Measurements from ENCODE around the gene MAPK6. TPM values are rescaled to one million over a fixed set of nuclear protein-coding genes. Genes with fewer than 3 reads are reported as not detected.
"Not testable (repeated sequence)": the region's sequence is repeated elsewhere in the genome, so short reads cannot be mapped to it uniquely, and the experiment has no call there.

MAPK6 gene
- total and polyA plus RNA-seq, 2 donors (not counting 1 experiment from before 2014, with no cell fraction given), result 3.2 to 17.9 TPM

GRCh38 chr15:52046552-52046951 is 27.5 kb downstream of the MAPK6 start:
- Mint-ChIP-seq H3K4me1 (peaks cover 23% of the 10 kb centered on the region), H3K4me3 (peak overlapping the region; percentile 79), H3K27ac (peak overlapping the region; percentile 33)
- H3K36me3 ChIP-seq (replicated peaks in 1 of 2; ENCODE audit: control extremely low read depth in 1 of 2, control insufficient read depth in 1 of 2, extremely low read depth in 1 of 2, insufficient read depth in 2 of 2, low read length in 1 of 2), result peaks cover 0 to 11% of the 10 kb centered on the region in 2 experiments
- not testable (repeated sequence) for H3K4me2 ChIP-seq (replicated peaks; ENCODE audit: low read depth, low read length, poor library complexity, severe bottlenecking); H2AFZ ChIP-seq (ENCODE audit: insufficient read depth, low read depth, low read length, poor library complexity, severe bottlenecking); H3K9ac ChIP-seq (ENCODE audit: low read length); H4K20me1 ChIP-seq (ENCODE audit: control insufficient read depth, insufficient read depth, low read length, poor library complexity, severe bottlenecking); DNase-seq; H3K9me3 Mint-ChIP-seq (ENCODE audit: insufficient read depth); H3K4me3 ChIP-seq (ENCODE audit: control extremely low read depth in 1 of 5, extremely low read depth in 1 of 5, insufficient read depth in 1 of 5, low read depth in 2 of 5, low read length in 4 of 5); H3K27me3 Mint-ChIP-seq; ATAC-seq (ENCODE audit: low read depth); H3K27me3 ChIP-seq (replicated peaks in 1 of 4; ENCODE audit: control extremely low read depth in 1 of 4, control insufficient read depth in 3 of 4, insufficient read depth in 4 of 4, low read length in 3 of 4); H3K9me3 ChIP-seq (ENCODE audit: control extremely low read depth in 1 of 3, control insufficient read depth in 2 of 3, insufficient read depth in 1 of 3, low read length in 2 of 3)
- WGBS (ENCODE audit: insufficient coverage), result no CpG with 5 or more reads among the region's 5 CpGs
- CTCF ChIA-PET, result interaction anchor here (1.6 to 2.9 kb wide), 2 partner anchors 23 to 33 kb away, joined by 4 to 8 read pairs; no protein-coding TSS in a partner anchor
- POLR2A ChIA-PET, result interaction anchor here (0.6 kb wide), 1 partner anchor 9 kb away, joined by 5 read pairs; no protein-coding TSS in a partner anchor
- peak overlapping the region; percentile 59 to 73 for H3K27ac ChIP-seq (ENCODE audit: low read length in 2 of 2)
- H3K79me2 ChIP-seq (ENCODE audit: control insufficient read depth, insufficient read depth, low read length), result peaks cover 46% of the 10 kb centered on the region
- intact Hi-C loops (cut with micrococcal nuclease), result loop anchor here (1.0 to 5.0 kb wide), 2 partner anchors 39 to 64 kb away; no protein-coding TSS in a partner anchor
- H3K4me1 ChIP-seq (ENCODE audit: control insufficient read depth in 2 of 2, insufficient read depth in 2 of 2, low read length in 2 of 2), result peaks cover 5 to 16% of the 10 kb centered on the region in 2 donors

GRCh38 chr15:52050416-52050815 is 31.4 kb downstream of the MAPK6 start:
- Histone ChIP-seq H3K36me3 (replicated peaks in 1 of 2; ENCODE audit: control extremely low read depth in 1 of 2, control insufficient read depth in 1 of 2, extremely low read depth in 1 of 2, insufficient read depth in 2 of 2, low read length in 1 of 2) (peaks cover 2 to 19% of the 10 kb centered on the region in 2 experiments), H3K4me2 (replicated peaks; ENCODE audit: low read depth, low read length, poor library complexity, severe bottlenecking) (no peak overlapping the region)
- CTCF ChIA-PET, result no interaction called here

More at GRCh38 chr15:52050416-52050815, 31.4 kb downstream of the MAPK6 start:
- Histone ChIP-seq H3K9me3 (ENCODE audit: control extremely low read depth in 1 of 3, control insufficient read depth in 2 of 3, insufficient read depth in 1 of 3, low read length in 2 of 3) (no peaks in the 10 kb centered on the region), H3K79me2 (ENCODE audit: control insufficient read depth, insufficient read depth, low read length) (peaks cover 22% of the 10 kb centered on the region), H2AFZ (ENCODE audit: insufficient read depth, low read depth, low read length, poor library complexity, severe bottlenecking) (no peak overlapping the region), H3K27ac (ENCODE audit: low read length in 2 of 2) (no peak overlapping the region), H3K4me1 (ENCODE audit: control insufficient read depth in 2 of 2, insufficient read depth in 2 of 2, low read length in 2 of 2) (peaks cover 4 to 10% of the 10 kb centered on the region in 2 donors), H3K9ac (ENCODE audit: low read length) (no peak overlapping the region), H3K27me3 (replicated peaks in 1 of 4; ENCODE audit: control extremely low read depth in 1 of 4, control insufficient read depth in 3 of 4, insufficient read depth in 4 of 4, low read length in 3 of 4) (no peaks in the 10 kb centered on the region), H3K4me3 (ENCODE audit: control extremely low read depth in 1 of 5, extremely low read depth in 1 of 5, insufficient read depth in 1 of 5, low read depth in 2 of 5, low read length in 4 of 5) (no peak overlapping the region), H4K20me1 (ENCODE audit: control insufficient read depth, insufficient read depth, low read length, poor library complexity, severe bottlenecking) (no peaks in the 10 kb centered on the region)
- Mint-ChIP-seq H3K27ac (no peak overlapping the region), H3K4me3 (no peak overlapping the region), H3K9me3 (ENCODE audit: insufficient read depth) (no peaks in the 10 kb centered on the region), H3K4me1 (peaks cover 15% of the 10 kb centered on the region), H3K27me3 (no peaks in the 10 kb centered on the region)
- intact Hi-C loops (cut with micrococcal nuclease), result no loop called here
- POLR2A ChIA-PET, result no interaction called here
- no CpG with 5 or more reads among the region's 1 CpG for WGBS (ENCODE audit: insufficient coverage)
- no peak for TF ChIP-seq CTCF (IDR thresholded peaks at IDR 0.05)
- no peak for TF ChIP-seq EZH2 (IDR thresholded peaks at IDR 0.05; ENCODE audit: borderline replicate concordance, insufficient read depth, low read depth, low read length, poor library complexity, severe bottlenecking)
- DNase-seq, result no peak
- ATAC-seq (ENCODE audit: low read depth), result no peak
